CD8-positive, alpha-beta memory T cell (primary cell): ENCODE measurements around the gene MFSD6. TPM values are rescaled to one million over a fixed set of nuclear protein-coding genes. Genes with fewer than 3 reads are reported as not detected.
"Not testable (repeated sequence)": the region's sequence is repeated elsewhere in the genome, so short reads cannot be mapped to it uniquely, and the experiment has no call there.

ENCODE experiments used
- CTCF ChIA-PET: fragments of 350-600 bp; sonication (Branson Sonifier 250); formaldehyde crosslinking; loops from one replicate; lab custom pipeline; 2021; ENCODE audit warnings: antibody characterized with exemption; lab: Charles Lee
- POLR2A ChIA-PET: fragments of 350-600 bp; sonication (Branson Sonifier 250); formaldehyde crosslinking; loops from one replicate; lab custom pipeline; 2021; ENCODE audit warnings: antibody characterized with exemption; lab: Charles Lee
- DNase-seq, 5 donors: peaks; one replicate each; pipeline versions ENCODE4 v3.0.0 to v3.0.0-alpha.2; 2020 to 2022; ENCODE audit warnings: mixed read lengths in 1 of 5
- H3K27ac ChIP-seq: one replicate; pipeline ENCODE4 v1.7.0; 2013; ENCODE audit warnings: low read depth, mild to moderate bottlenecking, low read length, moderate library complexity
- H3K27me3 ChIP-seq: 2 replicates; pipeline ENCODE4 v1.7.0; 2013; ENCODE audit warnings: low read length, mild to moderate bottlenecking; ENCODE audit not compliant: insufficient read depth, poor library complexity, severe bottlenecking
- H3K36me3 ChIP-seq: 2 replicates; pipeline ENCODE4 v1.7.0; 2013; ENCODE audit warnings: mild to moderate bottlenecking, low read length, moderate library complexity; ENCODE audit not compliant: insufficient read depth
- H3K4me1 ChIP-seq: 2 replicates; pipeline ENCODE4 v1.7.0; 2013; ENCODE audit warnings: mild to moderate bottlenecking, low read length, moderate library complexity; ENCODE audit not compliant: insufficient read depth
- H3K4me3 ChIP-seq: 2 replicates; pipeline ENCODE4 v1.7.0; 2013; ENCODE audit warnings: mild to moderate bottlenecking, low read length
- H3K9me3 ChIP-seq: 2 replicates; pipeline ENCODE4 v1.7.0; 2013; ENCODE audit warnings: mild to moderate bottlenecking, low read length
- H3K27ac Mint-ChIP-seq, 8 donors: one replicate each; pipeline ENCODE4 v1.8.0; 2020 to 2021; ENCODE audit warnings: mixed read lengths in 8 of 8, mild to moderate bottlenecking in 6 of 8, inconsistent platforms in 3 of 8, moderate library complexity in 3 of 8
- H3K27me3 Mint-ChIP-seq, 2 donors: one replicate each; pipeline ENCODE4 v1.8.0; 2020 to 2021; ENCODE audit warnings: mixed read lengths in 2 of 2, mild to moderate bottlenecking in 1 of 2, moderate library complexity in 1 of 2
- H3K36me3 Mint-ChIP-seq, 3 donors: one replicate each; pipeline ENCODE4 v1.8.0; 2020 to 2021; ENCODE audit warnings: mixed read lengths in 3 of 3, inconsistent platforms in 1 of 3, mild to moderate bottlenecking in 1 of 3
- H3K4me1 Mint-ChIP-seq, 3 donors: one replicate each; pipeline ENCODE4 v1.8.0; 2020 to 2021; ENCODE audit warnings: mixed read lengths in 3 of 3, inconsistent platforms in 1 of 3, mild to moderate bottlenecking in 1 of 3
- H3K4me3 Mint-ChIP-seq, 7 donors: one replicate each; pipeline ENCODE4 v1.8.0; 2020 to 2021; ENCODE audit warnings: mixed read lengths in 7 of 7, mild to moderate bottlenecking in 6 of 7, moderate library complexity in 4 of 7, inconsistent platforms in 2 of 7
- H3K9me3 Mint-ChIP-seq, 5 donors: one replicate each; pipeline ENCODE4 v1.8.0; 2020 to 2022; ENCODE audit warnings: mixed read lengths in 5 of 5, mild to moderate bottlenecking in 3 of 5, moderate library complexity in 2 of 5, inconsistent platforms in 1 of 5
- polyA plus RNA-seq: library from polyadenylated mRNA; unstranded; fragments of 300-500 nt; fragmentation: Illumina TruSeq; gene quantifications from one replicate; pipeline ENCODE4 v1.2.3, GENCODE V29; 2021
- total RNA-seq, 2 experiments: library from RNA; stranded (reverse); gene quantifications; one replicate each; pipeline ENCODE4 v1.2.3, GENCODE V29; 2021

MFSD6 gene
- 10 to 100 TPM; 64.9 to 65.7 TPM for total RNA-seq
- polyA plus RNA-seq, result 31.8 TPM

- Histone ChIP-seq H3K4me3 (peak within 1 kb of the TSS; percentile 67), H3K27me3 (no peaks in the 10 kb centered on the region), H3K4me1 (peaks cover 48% of the 10 kb centered on the region), H3K27ac (peak within 1 kb of the TSS; percentile 97), H3K36me3 (no peaks in the 10 kb centered on the region), H3K9me3 (no peaks in the 10 kb centered on the region)
- H3K27ac Mint-ChIP-seq, result peak within 1 kb of the TSS; percentile 97 to 99 (median 98)
- peaks cover 0 to 14% (median 0%) of the 10 kb centered on the region in 3 donors for H3K36me3 Mint-ChIP-seq
- H3K9me3 Mint-ChIP-seq, result no peaks in the 10 kb centered on the region
- H3K4me1 Mint-ChIP-seq, result peaks cover 36 to 41% (median 38%) of the 10 kb centered on the region in 3 donors
- peak within 1 kb of the TSS; percentile 90 to 99 (median 94) for H3K4me3 Mint-ChIP-seq
- DNase-seq, result peak; percentile 42 to 92 (median 85)
- peaks cover 0 to 5% of the 10 kb centered on the region in 2 donors for H3K27me3 Mint-ChIP-seq
- ChIA-PET POLR2A (interaction anchor here (0.5 to 1.9 kb wide), 12 partner anchors 8 to 624 kb away, joined by 3 to 31 read pairs (median 5); partner anchors contain the start of genes GLS, NAB1, NEMP2 and ORMDL1), CTCF (interaction anchor here (1.1 to 1.4 kb wide), 2 partner anchors 47 to 240 kb away, joined by 3 read pairs; no protein-coding TSS in a partner anchor)
These were observed at the start of gene MFSD6 for GRCh38 chr2:190407662-190408537. Gene MFSD6 (plus strand): TSS chr2:190408355. CDS start chr2:190436030, 27,675 bp downstream.

GRCh38 chr2:190358655-190359448, 49.3 kb upstream of the MFSD6 start:
- not testable (repeated sequence) for DNase-seq

GRCh38 chr2:190360561-190360960, 47.6 kb upstream of the MFSD6 start:
- ChIA-PET CTCF (interaction anchor here (0.5 to 1.5 kb wide), 4 partner anchors 9 to 597 kb away, joined by 3 read pairs; no protein-coding TSS in a partner anchor), POLR2A (interaction anchor here (1.2 to 1.3 kb wide), 2 partner anchors 17 to 46 kb away, joined by 3 to 6 read pairs; no protein-coding TSS in a partner anchor)
- Mint-ChIP-seq H3K4me3 (peak overlapping the region; percentile 90 to 99 (median 95)), H3K27me3 (no peaks in the 10 kb centered on the region), H3K9me3 (no peaks in the 10 kb centered on the region), H3K27ac (peak overlapping the region in 6 of 8 donors; percentile 59 to 98 (median 94)), H3K4me1 (peaks cover 35 to 49% (median 47%) of the 10 kb centered on the region in 3 donors), H3K36me3 (peaks cover 0 to 10% (median 3%) of the 10 kb centered on the region in 3 donors)
- Histone ChIP-seq H3K4me1 (peaks cover 21% of the 10 kb centered on the region), H3K27me3 (no peaks in the 10 kb centered on the region), H3K36me3 (no peaks in the 10 kb centered on the region), H3K9me3 (no peaks in the 10 kb centered on the region), H3K27ac (peak overlapping the region; percentile 45), H3K4me3 (peak overlapping the region; percentile 71)
- DNase-seq, result no peak

More at GRCh38 chr2:190358655-190359448, 49.3 kb upstream of the MFSD6 start:
- POLR2A ChIA-PET, result interaction anchor here (0.7 to 1.3 kb wide), 2 partner anchors 15 to 291 kb away, joined by 3 read pairs; no protein-coding TSS in a partner anchor
- not testable (repeated sequence) for H3K27ac ChIP-seq, H3K36me3 Mint-ChIP-seq, H3K4me3 ChIP-seq, H3K36me3 ChIP-seq, H3K9me3 ChIP-seq, H3K27me3 Mint-ChIP-seq, H3K9me3 Mint-ChIP-seq, H3K27me3 ChIP-seq
- H3K4me1 Mint-ChIP-seq, result peaks cover 35 to 49% (median 47%) of the 10 kb centered on the region in 3 donors
- peak overlapping the region in 7 of 8 donors; percentile 50 to 98 (median 85) for H3K27ac Mint-ChIP-seq
- CTCF ChIA-PET, result interaction anchor here (0.9 to 1.4 kb wide), 3 partner anchors 7 to 700 kb away, joined by 3 read pairs; no protein-coding TSS in a partner anchor
- peak overlapping the region; percentile 39 to 96 (median 91) for H3K4me3 Mint-ChIP-seq
- H3K4me1 ChIP-seq, result peaks cover 21% of the 10 kb centered on the region

GRCh38 chr2:190360965-190361364, 47.2 kb upstream of the MFSD6 start:
- CTCF ChIA-PET, result interaction anchor here (0.5 to 1.5 kb wide), 4 partner anchors 14 to 597 kb away, joined by 3 read pairs; no protein-coding TSS in a partner anchor
- Histone ChIP-seq H3K4me3 (no peak overlapping the region), H3K27me3 (no peaks in the 10 kb centered on the region), H3K36me3 (no peaks in the 10 kb centered on the region), H3K27ac (no peak overlapping the region), H3K9me3 (no peaks in the 10 kb centered on the region), H3K4me1 (peaks cover 21% of the 10 kb centered on the region)
- H3K4me1 Mint-ChIP-seq, result peaks cover 35 to 49% (median 47%) of the 10 kb centered on the region in 3 donors
- H3K27me3 Mint-ChIP-seq, result no peaks in the 10 kb centered on the region
- H3K36me3 Mint-ChIP-seq, result peaks cover 0 to 10% (median 3%) of the 10 kb centered on the region in 3 donors
- H3K9me3 Mint-ChIP-seq, result no peaks in the 10 kb centered on the region
- POLR2A ChIA-PET, result interaction anchor here (1.2 kb wide), 1 partner anchor 46 kb away, joined by 6 read pairs; no protein-coding TSS in a partner anchor
- H3K4me3 Mint-ChIP-seq, result peak overlapping the region in 5 of 7 donors; percentile 90 to 99 (median 94)
- no peak overlapping the region for H3K27ac Mint-ChIP-seq
- no peak for DNase-seq

GRCh38 chr2:190361572-190361971, 46.6 kb upstream of the MFSD6 start:
- H3K4me1 Mint-ChIP-seq, result peaks cover 35 to 49% (median 47%) of the 10 kb centered on the region in 3 donors

GRCh38 chr2:190362894-190363293, 45.3 kb upstream of the MFSD6 start:
- Histone ChIP-seq H3K36me3 (no peaks in the 10 kb centered on the region), H3K9me3 (no peaks in the 10 kb centered on the region), H3K27ac (no peak overlapping the region), H3K27me3 (no peaks in the 10 kb centered on the region), H3K4me1 (peaks cover 21% of the 10 kb centered on the region), H3K4me3 (no peak overlapping the region)
- H3K4me3 Mint-ChIP-seq, result no peak overlapping the region
- no peak for DNase-seq
- peaks cover 35 to 49% (median 47%) of the 10 kb centered on the region in 3 donors for H3K4me1 Mint-ChIP-seq
- ChIA-PET CTCF (interaction anchor here (1.4 kb wide), 1 partner anchor 10 kb away, joined by 3 read pairs; no protein-coding TSS in a partner anchor), POLR2A (no interaction called here)
- H3K36me3 Mint-ChIP-seq, result peaks cover 0 to 15% (median 8%) of the 10 kb centered on the region in 3 donors
- no peaks in the 10 kb centered on the region for H3K27me3 Mint-ChIP-seq
- peak overlapping the region in 1 of 8 donors; percentile 7 for H3K27ac Mint-ChIP-seq
- no peaks in the 10 kb centered on the region for H3K9me3 Mint-ChIP-seq

More at GRCh38 chr2:190361572-190361971, 46.6 kb upstream of the MFSD6 start:
- H3K27me3 Mint-ChIP-seq, result no peaks in the 10 kb centered on the region
- no peak overlapping the region for H3K4me3 Mint-ChIP-seq
- H3K4me1 ChIP-seq, result peaks cover 21% of the 10 kb centered on the region
- no peak overlapping the region for H3K27ac Mint-ChIP-seq
- no peaks in the 10 kb centered on the region for H3K9me3 ChIP-seq
- H3K9me3 Mint-ChIP-seq, result no peaks in the 10 kb centered on the region
- H3K36me3 ChIP-seq, result no peaks in the 10 kb centered on the region
- no peak for DNase-seq
- POLR2A ChIA-PET, result no interaction called here
- no peak overlapping the region for H3K27ac ChIP-seq
- no peaks in the 10 kb centered on the region for H3K27me3 ChIP-seq
- peaks cover 0 to 10% (median 3%) of the 10 kb centered on the region in 3 donors for H3K36me3 Mint-ChIP-seq
- CTCF ChIA-PET, result interaction anchor here (0.9 to 1.4 kb wide), 2 partner anchors 8 to 15 kb away, joined by 3 read pairs; no protein-coding TSS in a partner anchor
- no peak overlapping the region for H3K4me3 ChIP-seq
